GM19023 (cell line): ENCODE measurements around the gene PLXNC1.
A peak's percentile ranks its signal among the peaks of the same experiment; 100 is the strongest.
"Not testable (repeated sequence)": the region's sequence is repeated elsewhere in the genome, so short reads cannot be mapped to it uniquely, and the experiment has no call there.

Source experiments
- ATAC-seq: cut with Tn5 transposase; IDR thresholded peaks from one replicate; pipeline ENCODE4 v1.9.1; 2021; ENCODE audit warnings: mild to moderate bottlenecking, moderate library complexity; ENCODE audit not compliant: unreplicated experiment

PLXNC1 gene

DNA sequence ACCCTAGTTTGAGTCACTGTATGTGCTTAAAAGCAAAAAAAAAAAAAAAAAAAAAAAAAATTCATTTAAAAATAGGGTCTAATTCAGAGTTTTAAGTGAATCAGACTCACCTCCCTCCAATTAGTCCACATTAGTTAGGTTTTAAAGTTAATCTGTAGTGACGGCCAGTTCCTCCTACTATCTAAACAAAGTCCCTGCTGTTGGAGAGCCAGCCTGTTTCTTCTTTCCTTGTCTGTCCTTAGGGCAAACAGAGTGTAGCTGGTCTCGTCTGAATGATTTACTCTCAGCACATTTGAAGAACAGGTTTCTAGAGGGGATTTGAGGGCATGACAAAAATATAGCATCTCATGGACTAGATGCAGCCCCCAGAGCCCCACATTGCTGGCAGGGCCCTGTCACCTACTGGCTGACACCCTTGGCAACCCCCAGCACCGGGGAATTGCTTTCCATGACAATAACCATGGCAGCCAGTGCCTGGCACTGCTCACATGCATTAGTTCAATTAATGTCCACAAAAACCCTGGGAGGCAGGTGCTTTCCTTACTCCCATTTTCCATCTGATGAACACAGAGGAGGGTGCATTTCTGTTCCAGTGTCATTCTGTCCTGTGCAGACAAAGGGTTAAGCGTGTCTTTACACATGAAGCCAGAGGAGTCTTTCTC, 138.3 kb downstream of the PLXNC1 start:
- ATAC-seq: no peak

DNA sequence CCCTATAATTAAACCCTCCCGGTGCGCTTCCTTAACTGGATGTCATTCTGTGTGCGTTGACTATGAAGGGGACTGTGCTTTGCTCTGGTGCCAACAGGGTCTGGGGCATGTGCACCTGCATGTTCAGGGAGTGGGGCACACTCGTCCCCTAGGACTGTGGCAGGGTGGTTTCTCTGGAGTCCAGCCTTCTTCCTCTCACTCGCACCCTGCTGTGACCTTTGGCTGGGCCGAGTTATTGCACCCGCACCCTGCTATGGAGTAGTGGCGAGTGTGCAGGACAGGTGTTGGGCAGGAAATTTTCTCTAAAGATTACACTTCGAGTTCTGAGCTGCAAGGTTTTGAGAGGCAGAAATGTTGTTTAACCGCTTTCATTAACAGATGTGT, 138.9 kb downstream of the PLXNC1 start:
- ATAC-seq: no peak

DNA sequence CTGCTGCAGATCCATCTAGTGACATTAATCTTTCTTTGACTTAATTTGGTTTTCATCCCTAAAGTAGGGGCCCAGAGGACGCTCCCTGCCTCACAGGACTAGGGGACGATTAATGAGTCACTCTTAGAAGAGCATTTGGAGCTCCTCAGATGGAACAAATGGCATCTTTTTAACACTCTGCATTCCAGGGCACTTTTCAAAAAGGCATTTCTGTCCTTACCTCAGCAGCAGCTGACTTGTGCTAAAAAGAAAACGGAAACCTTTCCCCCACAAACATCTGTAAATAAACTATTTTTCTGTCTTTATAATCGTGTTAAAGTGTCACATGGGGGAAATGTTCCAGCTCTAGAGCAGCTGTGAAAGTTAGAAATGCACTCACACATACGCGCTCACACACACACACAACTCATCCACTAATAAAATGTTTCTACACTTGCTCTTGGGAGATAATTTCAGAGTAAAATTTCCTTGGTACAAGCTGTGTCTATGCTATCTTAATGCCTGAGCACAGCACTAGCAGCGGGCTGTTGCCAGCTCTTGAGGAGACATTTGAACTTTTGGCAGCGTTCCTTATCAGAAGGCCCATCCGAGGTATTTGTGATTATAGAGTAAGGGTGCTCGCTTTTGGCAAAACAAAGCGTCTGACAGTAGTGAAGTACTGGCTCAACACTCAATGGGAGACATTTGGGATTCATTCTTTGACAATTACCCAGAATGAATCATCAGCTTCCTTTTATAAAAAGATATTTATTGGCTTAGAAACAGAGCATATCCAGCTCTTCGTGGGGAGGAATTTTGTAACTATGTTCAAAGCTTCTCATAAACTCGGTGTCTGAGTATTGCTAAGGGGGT, 141.3 kb downstream of the PLXNC1 start:
- ATAC-seq: no peak

DNA sequence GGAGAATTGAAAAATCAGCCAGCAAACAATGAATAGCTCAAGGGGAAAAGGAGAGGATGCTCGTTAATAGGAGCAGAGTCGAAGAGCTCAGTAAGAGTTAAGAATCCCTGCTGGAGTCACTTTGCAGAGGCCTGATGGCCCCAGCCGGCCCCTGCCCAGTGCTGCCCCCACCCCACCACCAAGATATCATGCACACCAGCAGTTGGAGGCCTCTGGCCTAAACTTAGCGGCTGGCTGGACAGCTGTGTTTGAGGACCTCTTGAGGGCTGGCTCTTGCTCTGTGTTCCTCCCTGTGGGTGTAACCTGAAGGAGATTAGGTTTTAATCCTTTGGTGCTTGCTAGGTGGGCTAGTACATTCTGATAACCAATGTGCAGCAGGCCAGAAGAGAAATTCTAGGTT, 142.0 kb downstream of the PLXNC1 start:
- no peak for ATAC-seq

DNA sequence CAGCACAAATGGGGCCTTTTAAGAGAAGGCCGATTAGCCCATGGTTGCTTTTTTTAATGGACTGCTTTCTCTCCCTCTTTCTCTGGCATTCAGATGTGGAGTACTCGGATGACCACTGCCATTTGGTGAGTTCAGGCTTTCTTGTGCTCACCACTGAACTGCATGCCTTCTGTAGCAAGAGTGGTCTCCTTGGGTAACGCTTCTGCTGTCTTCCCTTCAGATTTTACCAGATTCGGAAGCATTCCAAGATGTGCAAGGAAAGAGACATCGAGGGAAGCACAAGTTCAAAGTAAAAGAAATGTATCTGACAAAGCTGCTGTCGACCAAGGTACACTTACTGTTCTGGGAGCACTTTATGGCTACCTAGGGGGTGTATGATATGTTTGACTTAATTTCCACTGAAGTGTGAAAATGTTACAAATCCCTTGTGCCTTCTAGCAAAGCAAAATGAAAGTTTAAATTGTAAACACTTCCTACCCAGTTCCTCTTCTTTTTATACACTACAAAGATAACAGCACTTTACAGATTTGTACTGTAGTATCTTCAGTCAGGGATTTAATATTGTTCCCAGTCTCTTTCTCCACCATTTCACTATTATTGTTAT, 148.8 kb downstream of the PLXNC1 start:
- no peak for ATAC-seq

DNA sequence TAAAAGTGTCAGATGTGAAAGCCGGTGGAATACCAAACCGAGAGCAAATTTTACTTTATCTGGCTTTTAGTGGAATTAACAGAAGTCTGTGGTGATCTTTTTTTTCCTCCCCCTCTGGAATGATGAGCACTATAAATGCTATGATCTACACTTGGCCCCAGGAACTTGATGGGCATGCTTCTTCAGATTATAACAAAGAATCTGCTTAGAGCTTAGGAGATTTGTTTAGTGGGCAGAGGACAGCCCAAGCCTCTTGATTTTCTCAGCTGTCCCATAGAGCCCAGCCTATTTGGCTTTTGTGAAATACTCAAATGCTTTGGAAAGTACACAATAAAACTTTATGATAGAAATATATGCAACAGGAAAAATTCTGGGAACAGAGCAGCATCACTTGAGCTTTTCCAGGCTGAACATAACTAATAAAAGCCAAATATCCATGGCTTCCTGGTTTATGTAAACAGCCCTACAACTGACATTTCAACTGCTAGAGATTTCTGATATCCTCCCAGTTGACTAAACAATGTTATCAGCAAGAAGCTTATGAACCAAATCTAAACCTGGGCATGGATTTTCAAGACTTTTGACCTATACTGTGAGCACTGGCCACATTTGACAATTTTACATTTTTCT, 149.6 kb downstream of the PLXNC1 start:
- no peak for ATAC-seq

DNA sequence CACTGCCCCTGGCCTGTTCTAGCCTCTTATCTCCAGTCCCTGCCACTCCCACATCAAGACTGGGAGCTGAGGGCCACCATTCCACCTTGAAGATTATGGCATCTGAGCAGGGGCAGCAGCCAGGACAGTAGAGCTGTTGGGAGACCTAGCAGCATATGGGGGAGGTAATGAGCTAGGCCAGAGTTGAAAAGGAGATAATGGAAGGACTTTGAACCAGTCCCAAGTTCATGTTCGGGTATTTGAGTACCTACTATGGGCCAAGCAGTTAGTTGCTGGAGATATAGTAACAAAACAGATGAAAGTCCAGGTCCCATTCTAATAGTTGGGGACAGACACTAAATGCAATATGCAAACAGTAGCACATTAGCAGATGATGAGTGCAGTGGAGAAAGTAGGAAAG, 151.5 kb downstream of the PLXNC1 start:
- ATAC-seq: no peak

DNA sequence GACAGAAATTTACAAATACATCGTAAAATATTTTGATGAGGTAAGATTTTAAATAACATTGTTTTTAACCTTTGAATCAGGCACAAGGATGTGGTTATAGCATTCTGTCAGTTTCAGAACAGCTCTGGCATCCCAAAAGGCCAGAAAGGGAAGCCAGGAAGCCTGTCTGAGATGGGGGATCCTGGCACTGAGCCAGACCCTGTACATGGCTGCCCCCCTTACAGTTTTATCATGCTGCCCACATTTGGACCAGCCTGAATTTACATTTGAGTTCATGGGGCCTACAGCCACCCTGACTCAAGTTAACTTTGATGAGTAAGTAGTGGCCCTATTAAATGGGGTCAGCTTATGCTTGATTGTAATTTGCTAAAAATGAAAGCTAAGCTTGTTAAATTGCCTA, 155.6 kb downstream of the PLXNC1 start:
- no peak for ATAC-seq

DNA sequence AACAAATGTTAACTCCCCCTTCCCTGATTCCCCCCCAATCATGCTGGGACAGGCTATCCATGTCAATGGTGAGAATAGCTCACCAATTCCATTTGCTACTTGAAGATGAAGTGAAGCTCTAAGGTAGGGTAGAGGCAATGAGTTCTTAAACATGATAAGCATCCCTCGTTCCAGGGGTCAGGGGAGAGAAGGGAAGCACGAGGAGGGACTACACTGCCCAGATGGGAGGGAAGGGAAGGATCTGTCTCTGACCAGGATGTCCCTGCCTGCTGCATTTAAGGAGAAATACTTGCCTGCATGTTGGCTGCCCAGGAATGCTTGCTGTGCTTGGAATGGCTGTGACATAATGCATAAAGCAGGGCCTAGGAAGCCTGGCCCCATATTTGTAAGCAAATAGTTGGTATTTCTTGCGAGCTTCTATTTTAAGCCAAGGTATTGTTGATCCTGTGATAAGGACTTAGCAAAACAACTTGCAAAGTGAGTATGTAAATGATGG, 156.2 kb downstream of the PLXNC1 start:
- ATAC-seq: no peak

DNA sequence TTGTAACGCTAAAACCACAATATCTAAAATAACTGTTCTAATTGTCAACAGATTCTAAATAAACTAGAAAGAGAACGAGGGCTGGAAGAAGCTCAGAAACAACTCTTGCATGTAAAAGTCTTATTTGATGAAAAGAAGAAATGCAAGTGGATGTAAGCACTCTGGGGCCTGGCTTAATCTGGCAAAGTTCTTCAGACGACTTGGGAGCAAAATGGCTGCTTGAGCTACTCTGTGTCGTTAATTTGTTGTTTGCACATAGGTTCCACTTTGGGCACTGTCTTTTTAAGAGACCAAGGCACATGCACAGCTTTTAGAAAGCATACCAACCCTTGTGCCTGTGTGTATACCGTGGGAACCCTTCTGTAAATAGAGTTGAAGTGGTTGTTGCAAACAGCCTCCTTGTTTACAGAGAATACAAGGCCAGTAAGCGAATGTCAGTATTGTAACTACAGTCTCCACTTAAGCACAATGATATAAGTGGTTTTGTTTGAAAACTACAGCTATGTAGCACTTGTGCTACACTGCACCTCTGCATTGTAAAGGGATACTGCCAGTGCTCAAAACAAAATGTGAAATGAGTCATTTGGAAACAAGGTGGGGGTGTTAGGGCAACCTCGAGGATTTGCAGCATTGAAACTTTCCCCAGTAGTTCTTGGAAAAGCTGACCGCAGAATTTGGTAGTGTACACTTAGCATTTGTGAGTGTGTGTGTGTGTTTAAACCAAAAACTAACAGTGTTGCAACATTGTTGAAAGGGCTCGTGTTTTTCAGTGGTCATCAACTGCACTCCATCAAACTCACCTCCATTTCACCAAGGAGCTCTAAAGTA, 157.0 kb downstream of the PLXNC1 start:
- peak; percentile 53 for ATAC-seq

DNA sequence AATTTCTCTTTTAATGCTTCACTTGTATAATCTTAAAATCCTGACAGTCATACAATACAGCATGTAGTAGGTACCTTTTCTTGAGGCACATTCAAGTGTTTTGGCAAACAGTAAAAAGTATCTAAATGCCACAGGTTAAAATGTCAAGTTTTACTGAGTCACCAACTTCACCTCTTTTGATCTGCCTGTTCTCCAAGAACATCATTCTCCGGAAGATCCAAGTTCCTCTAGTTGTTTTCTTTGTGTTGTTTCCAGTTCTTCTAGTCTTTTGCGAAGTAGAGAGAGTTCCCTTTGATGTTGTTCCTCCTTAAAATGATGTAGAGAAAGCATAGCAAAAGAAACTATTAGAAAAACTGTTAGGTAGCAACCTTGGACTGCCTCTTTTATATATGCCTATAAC, 160.2 kb downstream of the PLXNC1 start:
- no peak for ATAC-seq

DNA sequence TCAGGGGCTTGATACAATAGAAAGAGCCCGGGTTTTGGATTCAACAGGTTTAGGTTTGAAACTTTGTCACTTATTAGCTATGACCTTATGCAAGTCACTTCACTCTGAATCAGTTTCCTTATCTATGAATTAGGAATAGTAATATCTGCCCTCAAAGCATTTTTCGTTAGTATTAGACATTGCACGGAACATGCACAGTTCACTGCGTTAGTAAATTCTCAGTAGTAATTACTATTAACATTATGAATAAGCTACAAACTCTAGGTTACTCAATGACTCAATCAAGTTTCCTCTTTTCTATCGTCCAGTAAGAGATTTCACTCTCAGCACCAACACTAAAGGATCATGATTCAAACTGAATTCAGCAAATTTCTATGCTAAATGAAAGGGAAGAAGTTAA, 161.0 kb downstream of the PLXNC1 start:
- ATAC-seq: peak; percentile 65

DNA sequence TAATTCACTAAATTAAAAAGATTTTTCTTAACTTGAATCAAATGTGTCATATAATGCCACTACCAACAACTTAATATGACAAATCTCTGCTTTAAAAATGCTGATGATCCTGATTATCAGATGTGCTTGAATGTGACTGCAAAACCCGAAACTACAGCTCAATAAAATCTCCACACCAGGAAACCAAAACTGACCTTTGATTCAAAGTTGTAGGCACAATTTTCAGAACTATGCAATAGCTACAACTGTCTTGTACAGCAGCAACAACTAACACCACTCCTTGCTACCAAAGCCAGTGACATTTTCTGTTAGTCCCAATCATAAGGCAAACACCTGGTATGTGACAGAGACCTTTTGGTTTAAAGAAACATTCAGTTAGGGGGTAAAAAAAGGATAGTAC, 164.0 kb downstream of the PLXNC1 start:
- no peak for ATAC-seq

DNA sequence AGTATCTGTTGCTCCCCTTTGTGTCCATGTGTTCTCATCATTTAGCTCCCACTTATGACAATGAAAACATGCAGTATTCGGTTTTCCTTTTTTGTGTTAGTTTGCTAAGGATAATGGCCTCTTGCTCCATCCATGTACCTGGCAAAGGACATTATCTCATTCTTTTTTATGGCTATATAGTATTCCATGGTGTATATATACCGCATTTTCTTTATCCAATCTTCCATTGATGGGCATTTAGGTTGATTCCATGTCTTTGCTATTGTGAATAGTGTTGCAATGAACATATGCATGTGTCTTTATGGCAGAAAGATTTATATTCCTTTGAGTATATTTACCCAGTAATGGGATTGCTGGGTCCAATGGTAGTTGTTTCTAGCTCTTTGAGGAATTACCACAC, 168.2 kb downstream of the PLXNC1 start:
- ATAC-seq: not testable (repeated sequence)

DNA sequence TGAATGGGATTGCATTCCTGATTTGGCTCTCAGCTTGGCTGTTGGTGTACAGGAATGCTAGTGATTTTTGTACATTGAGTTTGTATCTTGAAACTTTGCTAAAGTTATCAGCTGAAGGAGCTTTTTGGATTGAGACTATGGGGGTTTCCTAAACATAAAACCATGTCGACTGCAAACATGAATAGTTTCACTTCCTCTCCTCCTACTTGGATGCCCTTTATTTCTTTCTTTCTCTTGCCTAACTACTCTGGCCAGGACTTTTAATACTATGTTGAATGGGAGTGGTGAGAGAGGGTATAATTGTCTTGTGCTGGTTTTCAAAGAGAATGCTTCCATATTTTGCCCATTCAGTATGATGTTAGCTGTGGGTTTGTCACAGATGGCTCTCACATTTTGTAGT, 169.8 kb downstream of the PLXNC1 start:
- no peak for ATAC-seq

DNA sequence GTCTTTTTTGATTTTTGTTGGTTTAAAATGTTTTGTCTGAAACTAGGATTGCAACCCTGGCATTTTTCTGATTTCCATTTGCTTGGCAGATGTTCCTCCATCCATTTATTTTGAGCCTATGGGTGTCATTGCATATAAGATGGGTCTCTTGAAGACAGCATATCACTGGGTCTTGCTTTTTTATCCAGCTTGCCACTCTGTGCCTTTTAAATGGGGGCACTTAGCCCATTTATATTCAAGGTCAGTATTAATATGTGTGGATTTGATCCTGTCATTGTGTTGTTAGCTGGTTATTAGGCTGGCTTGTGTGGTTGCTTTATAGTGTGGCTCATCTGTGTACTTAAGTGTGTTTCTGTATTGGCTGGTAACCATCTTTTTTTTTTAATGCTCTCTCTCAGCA, 171.7 kb downstream of the PLXNC1 start:
- ATAC-seq: no peak

DNA sequence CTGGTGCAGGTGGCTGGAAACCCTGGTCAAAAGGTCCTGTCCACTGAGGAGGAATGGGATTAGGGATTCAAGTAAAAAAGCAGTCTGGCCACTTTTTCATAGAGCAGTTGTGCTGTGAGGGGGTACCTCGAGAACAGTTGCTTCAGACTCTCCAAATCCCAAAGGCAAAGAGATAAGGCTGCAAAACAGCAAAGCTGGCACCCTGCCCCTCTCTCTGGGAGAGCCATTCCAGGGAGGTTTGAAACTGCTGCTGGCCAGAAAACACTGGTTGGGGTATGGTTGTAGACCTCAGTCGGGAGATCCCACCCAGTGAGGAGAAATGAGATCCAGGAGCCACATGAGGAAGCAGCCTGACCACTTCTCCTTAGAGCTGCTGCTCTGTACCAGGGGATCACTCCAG, 174.0 kb downstream of the PLXNC1 start:
- no peak for ATAC-seq

DNA sequence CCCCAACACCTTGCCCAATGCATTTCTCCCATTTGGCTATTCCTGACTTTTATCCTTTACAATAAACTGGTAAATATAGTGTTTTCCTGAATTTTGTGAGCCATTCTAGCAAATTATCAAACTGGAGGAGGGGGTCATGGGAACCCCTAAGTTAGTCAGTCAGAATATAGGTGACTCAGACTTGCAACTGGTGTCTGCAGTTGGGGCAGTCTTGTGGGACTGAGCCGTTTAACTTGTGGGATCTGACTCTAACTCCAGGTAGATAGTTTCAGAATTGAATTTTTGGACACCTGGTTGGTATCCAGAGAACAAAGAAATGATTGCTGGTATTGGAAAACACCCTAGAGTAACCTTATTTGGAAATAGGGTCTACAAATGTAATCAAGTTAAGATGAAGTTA, 177.9 kb downstream of the PLXNC1 start:
- ATAC-seq: no peak

DNA sequence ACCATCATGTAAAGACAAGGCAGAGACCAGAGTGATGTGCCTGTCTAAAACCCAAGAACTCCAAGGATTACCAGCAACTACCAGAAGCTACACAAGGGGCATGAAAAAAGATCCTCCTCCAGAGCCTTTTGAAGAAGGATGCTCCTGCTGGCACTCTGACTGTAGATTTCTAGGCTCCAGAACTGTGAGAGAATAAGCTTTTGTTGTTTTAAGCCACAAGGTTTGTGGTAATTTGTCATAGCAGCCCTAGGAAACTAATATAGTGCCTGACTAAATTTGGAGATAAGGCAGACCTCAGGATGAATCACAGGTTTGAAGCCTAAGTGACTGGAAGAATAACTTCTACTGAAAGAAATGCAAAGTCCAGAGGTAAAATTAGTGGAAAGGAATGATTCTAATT, 178.3 kb downstream of the PLXNC1 start:
- ATAC-seq: no peak

DNA sequence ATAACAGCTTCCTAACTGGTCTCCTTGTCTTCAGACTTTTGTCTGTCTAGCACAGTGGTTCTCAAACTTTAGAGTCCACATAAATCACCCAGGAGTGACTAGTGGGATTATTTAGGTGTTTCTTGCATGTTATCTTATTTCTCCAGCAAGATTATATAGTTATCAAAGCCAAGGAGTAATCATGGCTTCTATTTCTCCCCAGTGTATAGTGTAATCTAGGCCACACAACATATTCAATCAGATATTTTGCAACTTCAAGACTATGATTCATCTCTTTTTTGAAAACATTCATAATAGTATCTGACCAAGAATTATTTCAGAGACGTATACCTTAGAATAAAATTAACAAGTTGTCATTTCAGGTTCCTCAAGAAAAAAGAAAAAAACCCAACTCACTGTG, 179.4 kb downstream of the PLXNC1 start:
- no peak for ATAC-seq

DNA sequence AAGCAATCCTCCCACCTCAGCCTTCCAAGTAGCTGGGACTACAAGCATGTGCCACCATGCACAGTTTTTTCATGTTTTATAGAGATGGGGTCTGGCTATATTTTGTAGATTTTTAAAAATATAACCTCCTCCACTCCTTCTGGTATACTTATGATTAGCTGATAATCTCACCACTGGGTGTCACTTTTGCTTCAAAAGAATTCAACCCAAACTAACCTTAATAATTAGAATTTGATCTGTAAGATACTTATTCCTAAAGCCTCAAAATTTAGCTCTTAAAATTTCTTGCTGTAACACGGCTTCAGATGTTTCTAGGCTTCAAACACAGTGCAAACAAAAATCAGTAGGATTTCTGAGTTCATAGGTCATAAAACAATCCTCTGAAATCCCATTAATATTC, 181.0 kb downstream of the PLXNC1 start:
- ATAC-seq: no peak
